Stimulated activated CD4-positive, alpha-beta T cell treated with anti-CD3 and anti-CD28 coated beads, Interleukin-15, amount 100 ng/mL, for 24 hours (primary cell): Measurements from ENCODE around the gene RELL1.

Experiments
- DNase-seq: peaks from one replicate; pipeline ENCODE4 v3.0.0-alpha.2; 2020

The RELL1 gene

DNA sequence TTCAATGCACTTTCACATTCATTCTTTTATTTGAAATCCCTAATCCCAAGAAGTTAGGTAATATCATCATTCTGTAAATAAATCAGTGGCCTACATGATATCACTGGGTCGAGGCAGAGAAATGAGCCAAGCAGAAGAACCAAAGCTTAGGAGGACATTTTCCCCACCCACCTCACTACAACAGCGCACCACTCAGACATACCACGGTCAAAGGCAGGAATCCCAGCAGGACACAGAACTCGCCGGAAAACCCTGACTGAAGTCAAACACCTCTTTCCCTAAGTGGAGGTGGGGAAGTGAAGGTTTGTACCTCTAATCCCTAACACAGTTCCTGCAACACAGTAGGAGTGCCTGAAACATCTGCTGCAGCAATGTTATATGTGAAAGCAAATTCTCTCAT, 21.5 kb downstream of the RELL1 start:
- DNase-seq, result no peak

DNA sequence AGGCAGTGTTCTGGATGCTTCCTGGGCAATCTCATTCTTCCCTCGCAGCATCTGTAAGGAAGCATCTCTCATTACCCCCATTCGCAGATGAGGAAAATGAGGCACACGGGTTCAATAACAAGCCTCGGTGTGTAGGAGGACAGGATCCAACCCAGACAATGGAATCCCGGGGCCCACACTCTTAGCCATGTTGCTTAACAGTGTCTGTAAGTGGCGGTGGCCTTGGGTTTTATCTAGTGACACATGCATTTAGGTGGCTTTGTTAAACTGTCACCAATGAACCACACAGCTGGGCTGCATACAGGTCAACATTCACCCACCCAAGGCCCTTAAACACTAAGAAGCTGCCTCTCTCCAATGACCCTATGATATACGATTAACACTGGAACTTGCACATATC, 22.6 kb downstream of the RELL1 start:
- no peak for DNase-seq

DNA sequence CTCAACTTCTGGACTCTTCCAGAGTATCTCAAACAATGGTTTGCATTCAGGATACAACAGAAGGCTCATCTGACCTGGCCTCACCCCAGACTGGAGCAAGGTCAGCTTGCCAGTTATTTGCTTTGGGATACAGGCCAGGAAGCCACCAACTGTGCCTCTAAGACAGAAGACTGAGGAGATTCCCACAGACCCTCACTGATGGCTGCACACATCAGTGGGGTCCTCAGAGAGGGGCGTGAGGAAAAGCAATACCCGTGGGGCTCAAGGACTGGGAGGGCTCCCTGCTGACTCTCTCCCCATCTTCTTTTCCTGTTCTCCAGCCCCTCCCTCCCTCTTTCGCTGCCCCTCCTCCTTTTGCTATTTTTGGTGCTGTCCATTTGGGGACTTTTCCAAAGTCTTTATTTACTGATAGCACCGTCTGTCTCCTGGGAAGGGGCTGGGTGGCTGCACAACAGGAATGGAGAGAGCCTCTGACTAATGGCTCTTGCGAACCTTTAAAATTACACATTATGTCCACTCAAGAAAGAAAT, 23.2 kb downstream of the RELL1 start:
- DNase-seq, result no peak

DNA sequence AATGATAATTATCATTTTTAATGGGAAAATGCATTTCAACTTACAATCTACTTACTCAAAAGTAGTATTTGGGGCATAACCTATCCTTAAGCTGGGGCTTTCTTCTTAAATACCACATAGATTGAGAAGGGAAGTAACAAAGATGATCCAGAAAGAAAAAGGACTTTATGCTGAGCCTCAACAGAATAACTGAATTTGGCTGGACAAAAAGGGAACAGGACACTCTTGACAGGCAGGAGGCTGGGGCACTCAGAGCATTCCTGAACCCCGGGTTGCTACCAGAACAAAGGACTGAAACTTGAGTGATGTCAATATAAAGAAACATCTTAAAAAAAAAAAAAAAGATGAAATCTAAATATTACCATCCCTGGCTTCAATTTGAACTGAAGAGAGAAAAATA, 23.9 kb downstream of the RELL1 start:
- DNase-seq, result no peak

DNA sequence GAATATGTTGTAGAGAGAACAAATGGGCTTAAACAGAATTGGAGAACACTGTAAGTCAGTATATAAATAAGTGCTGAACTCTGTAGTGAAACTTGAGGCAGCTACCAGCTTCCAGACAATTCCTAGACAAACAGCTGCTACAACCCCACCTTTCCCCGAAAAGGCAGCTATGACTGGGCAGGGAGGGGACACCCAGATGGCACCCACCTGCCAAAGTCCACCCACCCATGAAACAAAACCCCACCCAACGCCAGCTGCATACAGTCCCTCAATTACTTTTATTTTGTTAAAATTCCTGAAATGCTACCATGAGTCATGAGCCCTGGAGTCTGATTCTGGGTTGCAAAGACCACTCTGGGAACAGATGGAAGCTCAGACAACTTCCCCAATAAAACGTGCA, 24.4 kb downstream of the RELL1 start:
- no peak for DNase-seq

DNA sequence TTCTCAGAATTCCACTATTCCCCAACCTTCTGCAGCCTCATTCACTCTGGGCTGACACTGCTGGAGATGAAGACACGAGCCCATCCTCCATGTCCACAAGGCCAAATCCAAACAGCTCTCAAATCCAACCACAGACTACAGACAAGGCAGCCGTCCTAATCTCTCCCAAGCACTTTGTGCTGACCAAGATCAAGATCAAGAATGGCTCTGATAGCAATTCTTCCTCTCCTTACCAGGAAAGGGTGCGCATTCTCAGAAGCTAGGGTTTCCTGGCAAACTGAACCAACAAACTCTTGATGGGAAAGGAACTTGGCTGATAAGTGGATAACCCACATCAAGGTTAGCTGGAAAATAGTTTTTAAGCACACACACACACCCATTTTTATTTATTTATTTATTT, 26.5 kb downstream of the RELL1 start:
- DNase-seq, result no peak

DNA sequence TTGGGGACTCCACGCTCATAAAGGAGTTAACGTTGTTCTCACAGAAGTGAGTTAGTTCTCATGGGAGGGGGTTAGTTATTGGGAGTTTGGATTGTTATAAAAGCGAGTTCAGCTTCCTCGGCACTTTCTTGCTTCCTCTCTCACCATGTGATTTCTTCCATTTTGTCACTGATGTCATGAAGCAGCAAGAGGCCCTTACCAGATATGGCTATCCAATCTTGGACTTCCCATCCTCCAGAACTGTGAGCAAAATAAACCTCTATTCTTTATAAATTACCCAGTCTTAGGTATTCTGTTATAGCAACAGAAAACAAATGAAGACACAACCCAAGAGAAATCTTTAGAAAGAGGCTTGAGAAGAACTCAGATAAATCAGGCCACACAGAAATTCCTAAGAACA, 29.5 kb downstream of the RELL1 start:
- no peak for DNase-seq

DNA sequence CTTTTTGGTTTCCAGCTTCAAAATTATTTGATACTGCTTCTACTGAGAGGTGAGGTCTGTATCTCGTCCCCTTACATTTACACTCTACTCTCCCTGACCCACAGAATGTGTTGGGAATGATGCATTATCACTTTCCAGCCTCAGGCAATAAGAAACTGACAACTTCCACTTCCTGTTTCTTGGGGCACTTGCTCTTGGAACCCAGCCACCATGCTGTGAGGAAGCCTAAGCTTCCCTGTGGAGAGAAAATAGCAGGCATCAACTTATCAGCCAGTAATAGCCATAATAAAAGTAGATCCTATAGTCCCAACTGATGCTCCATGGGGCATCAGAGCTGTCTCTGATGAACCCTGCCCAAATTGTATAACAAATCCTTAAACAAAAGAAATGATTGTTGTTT, 32.6 kb downstream of the RELL1 start:
- no peak for DNase-seq

DNA sequence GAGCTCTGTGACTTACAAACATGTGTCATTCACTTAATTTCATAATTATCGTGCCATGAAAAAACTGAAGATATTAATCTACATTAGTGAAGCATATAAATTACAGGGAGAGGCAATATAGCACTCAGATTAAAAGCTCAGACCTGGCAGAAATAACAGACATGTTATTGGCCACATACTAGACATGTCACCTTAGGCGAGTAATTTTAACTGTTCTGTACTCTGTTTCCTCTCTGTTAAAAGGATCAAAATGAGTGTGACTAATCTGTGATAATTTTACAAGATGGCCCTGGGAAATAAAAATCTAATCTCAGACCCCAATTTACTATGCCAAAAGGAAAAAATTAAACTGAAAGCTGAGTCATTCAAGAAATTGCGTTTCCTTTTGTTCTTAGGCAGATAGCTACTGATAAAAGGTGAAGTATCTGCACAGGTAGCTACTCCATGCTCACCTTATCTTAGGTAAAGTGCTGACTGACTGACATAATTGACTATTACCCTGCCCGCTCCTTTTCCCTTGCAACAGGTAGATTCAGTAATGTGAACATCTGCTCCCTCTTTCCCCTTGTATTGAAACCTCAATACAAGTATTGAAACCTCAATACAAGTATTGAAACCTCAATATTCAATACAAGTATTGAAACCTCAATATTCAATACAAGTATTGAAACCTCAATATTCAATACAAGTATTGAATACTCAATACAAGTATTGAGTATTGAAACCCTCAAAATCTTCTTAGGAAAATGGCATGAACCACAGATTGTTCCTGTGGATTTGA, 33.2 kb downstream of the RELL1 start:
- DNase-seq, result no peak

DNA sequence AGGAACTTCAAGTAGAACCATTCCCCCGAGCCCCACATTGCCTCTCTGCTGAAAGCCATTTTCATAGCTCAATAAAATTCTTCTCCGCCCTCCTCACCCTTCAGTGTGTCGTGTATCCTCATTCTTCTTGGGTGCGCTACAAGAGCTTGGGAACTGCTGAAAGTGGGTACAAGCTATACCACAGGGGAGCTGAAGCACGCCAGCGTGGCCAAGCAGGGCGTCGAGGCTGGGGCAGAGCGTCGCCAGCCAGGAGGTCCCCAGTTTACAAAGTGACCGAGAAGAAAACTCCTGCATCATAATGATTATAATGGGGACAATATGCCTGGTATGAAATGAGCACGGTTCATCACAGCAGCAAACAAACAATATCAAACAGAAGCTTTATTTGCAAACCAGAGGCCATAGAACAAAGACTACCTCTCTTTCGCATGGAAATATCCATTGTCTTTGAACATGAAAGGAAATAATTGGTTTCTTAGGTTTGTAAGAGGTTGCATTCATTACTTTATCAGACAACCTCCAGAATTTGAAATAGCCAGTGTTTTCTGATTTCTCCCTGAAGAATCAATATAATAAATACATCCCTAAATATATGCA, 34.3 kb downstream of the RELL1 start:
- no peak for DNase-seq

DNA sequence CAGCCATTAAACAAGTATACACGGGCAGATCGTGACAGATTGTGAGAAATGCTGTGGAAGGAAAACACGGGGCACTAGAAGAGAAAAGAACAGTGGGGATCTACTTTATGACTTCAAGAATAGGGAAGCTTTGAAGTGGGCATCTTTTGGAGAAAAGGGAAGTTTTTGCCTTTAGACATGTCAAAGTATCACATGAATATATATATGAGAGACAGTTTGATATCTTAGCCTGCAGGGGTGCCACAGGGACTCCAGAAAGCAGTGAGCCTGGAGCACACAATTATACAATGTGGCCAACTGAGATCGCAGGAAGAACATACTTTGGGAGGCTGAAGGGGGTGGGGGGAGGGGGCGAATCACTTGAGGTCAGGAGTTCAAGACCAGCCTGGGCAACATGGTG, 35.7 kb downstream of the RELL1 start:
- DNase-seq, result no peak

DNA sequence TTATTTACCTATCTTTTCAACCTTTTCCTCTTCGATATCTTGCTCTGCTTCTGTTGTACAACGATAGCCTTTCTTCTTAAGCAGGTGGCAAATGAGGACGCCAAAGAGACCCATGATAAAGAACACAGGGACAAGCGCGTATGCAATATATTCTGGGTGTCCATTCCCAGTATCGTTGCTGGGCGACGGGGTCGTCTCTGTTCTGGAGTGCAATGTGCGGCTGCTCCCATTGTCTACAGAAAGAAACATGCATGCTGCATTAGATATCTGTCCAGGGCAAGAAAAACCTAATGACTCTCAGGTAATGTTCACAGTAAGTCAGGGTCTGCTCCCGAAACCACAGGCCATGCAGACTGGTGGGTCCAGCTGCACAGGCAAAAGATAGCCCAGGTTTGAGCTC, 36.9 kb downstream of the RELL1 start:
- DNase-seq, result no peak

DNA sequence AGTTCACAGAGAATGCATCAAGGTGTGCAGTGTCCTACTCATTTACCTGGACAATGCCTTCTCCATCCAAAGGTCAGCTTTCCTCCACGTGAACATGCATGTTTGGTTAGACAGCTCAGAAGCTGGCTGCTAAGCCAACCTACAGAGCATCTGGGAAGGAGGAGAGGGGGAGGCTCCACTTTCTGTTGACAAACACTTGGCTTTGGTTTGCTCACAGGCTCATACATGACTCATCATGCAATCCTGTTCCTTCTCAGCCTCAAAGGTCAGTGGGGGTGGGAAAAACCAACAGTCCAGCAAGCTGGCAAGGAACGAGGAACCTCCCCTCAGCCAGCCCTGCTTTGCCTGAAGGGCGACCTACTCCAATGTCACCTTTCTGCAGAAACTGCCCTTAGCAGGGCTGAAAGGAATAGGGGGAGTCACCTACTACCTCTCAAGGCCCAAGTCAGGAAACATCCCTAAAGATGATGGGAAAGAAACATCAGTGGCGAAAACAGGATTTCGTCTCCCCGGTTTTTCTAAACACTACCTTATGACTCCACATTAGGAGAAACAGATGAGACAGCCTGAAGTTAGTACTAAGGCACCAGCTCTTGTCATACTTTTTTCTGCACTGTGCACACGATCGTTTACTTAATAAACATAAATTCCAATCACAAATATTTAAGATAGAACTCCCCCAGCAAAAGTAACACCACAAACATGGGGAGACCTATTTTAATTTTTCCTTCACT, 37.9 kb downstream of the RELL1 start:
- DNase-seq, result no peak

DNA sequence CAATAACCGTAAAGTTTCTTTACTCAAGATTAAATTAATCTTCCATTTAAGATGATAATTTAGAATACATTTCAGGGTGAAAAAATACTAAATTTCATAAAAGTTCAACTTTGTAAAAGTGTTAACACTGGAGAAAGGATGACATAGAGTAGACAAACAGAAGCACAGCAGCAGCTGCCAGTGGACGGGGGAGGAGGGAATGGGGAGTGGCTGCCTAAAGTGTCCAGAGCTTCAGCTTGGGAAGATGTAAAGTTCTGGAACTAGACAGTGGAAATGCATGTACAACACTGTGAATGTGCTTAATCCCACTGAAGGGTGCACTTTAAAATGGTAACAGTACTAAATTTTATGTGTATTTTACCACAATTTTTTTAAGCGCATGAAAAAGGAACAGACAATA, 39.9 kb downstream of the RELL1 start:
- no peak for DNase-seq

DNA sequence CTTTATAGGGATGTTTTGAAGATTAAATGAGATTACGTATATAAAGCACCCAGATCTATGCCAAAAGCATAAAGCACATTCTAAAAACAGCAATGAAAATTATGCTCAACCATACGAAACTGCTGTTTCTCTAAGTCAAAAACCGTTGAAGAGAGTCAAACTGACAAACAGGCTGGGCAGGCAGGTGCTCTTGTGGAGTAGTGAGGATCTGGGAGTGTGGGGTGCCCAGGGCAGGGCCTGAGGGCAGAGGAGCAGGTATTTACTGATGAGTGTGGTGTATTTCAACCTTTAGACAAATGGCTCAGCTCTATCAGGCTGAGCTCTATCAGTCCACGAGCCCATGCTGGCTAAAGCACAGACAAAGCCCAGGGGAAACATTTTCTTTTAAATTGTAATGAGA, 40.4 kb downstream of the RELL1 start:
- DNase-seq, result no peak

DNA sequence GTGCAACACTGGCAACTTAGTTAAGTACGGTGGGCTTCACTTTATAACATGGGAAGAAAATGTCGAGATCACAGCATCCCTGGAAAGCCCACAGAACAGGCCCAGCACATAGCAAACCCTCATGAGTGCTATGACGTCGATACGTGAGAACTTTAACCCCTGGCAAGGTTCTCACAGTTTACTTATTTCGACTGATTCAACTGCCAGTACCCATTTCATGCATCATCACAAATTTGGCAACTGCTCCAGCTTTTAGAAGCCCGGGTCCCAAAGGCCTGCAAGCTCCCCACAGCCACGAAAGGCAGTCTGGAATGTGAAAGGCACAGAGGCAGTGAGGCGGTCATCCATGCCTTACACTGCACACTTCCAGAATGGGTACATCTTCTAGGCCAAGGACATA, 41.2 kb downstream of the RELL1 start:
- DNase-seq, result no peak

DNA sequence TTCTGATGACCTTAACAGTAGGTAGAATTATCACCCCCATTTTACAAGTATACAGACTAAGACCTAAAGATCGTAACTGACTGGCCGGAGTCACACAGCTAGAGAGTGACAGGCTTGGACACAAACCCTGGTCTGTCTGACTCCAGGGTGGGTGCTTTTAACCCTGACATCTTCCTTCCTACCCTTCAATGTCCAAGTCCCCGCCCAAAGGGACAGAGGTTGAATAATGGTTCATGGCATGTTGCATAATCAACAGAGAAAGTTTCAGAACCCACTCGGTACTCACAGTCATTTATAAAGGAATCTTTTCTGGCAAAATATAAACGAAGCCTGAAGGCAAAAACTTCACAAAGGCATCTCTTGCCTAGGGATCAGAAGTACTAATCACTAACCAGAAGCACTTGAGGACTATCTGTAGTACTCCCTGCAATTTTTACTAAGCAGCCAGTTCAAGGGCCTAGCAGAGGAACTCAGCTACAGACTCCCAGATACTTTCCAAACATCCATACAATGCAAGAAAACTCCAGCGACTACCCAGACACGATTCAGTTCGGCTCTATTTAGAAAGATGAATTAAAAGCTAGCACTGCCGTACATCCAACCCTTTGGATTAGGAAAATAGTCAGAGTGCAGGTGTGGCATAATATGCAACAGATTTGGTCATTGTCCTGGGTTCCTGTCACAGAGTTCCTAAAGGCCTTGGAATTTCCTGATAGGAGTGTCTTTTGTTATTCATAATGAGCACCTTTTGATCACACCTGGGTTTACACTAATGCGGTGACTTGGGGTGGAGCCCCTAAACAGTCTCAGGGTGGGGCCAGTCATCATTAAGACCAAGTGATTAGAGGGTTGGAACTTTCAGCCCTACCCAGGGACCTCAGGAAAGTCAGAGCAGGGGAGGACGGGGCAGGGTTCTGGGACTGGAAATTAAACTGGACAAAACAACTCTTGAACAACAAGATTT, 44.0 kb downstream of the RELL1 start:
- DNase-seq, result no peak

DNA sequence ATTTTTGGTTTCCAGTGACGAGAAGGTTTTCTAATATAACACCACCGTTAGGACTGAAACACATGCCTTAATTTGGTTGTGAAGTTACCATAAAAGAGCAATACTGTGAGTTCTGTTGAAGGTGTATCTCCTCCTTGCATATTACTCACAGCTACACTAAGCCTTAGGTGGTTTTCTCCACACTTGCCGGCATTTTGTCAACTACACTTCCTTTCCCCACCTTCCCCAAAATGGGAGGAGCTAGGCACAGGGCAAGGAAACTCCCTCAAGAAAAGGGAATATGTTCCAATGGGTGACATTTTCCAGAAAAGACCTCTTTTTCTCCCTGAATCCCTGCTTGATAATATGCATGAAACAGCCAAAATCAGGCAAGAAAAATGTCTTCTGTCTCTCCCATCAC, 44.8 kb downstream of the RELL1 start:
- DNase-seq, result no peak

DNA sequence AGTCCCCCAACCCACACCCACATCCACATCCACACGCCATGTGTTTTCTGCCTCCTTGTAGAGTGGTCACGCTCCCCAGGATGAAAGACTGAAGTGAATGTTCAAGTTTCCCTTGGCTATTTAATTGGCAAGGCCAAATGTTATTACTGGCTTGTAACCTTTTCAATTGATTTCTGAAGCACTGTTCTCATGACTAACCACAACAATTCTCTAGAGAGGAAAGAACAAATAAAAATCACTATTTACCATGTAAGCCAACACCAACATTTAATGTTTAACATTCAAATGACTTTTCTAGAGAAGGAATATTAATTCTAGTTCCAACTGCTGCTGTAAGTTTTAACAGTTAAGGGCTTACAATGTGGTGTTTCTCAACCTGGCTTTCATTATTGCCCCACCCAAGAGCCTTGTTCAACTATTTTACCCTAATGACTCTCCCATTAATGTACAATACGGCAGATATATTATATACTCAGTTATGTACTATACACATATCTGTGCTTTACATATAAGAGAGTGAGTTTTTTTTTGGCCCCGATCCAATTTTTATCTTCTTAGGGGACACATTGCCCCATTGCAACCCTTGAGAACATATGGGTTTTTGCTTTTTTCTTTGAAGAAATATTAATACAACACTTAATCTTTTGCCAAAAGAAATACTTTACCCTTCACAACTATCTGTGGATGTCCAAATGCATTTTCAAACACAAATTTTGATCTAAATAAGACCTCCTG, 46.5 kb downstream of the RELL1 start:
- DNase-seq, result no peak

DNA sequence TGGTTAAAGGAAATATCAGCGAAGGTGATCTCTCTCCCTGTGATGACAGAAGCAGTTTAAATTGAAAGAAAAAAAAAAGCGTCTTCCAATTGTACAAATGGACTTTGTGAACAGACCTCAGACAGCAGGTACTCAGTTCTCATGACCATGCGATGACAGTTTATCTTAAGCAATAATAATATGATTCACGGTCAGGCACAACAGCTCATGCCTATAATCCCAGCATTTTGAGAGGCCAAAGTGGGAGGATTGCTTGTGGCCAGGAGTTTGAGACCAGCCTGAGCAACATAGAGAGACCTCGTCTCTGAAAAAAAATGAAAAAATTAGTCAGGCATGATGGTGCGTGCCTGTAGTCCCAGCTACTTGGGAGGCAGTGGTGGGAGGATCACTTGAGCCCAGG, 51.0 kb downstream of the RELL1 start:
- DNase-seq, result no peak

DNA sequence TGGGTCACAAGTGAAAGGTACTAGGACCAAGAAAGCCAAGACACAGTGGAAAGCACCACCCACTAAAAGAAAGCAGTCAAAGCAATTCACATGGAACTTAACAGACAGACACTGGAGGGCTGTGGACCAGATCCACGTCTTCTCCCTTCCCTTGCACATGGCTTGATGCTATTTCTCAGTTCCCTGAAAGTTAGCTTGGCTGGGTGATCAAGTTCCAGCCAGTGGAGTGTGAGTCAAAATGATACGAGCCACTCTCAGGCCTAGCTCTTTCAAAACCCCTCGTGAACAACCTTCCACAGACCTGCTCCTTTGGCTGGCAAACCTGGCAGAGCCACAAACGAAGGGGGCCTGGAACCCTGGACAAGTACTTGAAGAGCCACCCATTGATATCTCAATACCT, 52.0 kb downstream of the RELL1 start:
- DNase-seq, result no peak

DNA sequence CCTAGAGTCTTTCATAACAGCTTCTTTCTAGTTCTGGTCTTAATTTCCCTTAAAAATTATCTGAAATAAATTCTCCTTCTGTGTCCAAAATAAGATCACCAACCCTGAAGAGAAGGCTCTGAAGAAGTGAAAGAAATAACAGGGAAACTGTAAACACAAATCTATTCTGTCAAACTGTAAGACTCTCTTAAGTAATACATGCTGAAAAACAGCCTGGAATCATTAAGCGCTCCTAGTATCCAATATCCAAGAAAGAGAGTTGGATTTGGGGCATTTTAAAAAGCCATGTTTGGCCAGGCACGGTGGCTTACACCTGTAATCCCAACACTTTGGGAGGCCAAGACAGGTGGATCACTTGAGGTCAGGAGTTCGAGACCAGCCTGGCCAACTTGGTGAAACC, 53.3 kb downstream of the RELL1 start:
- DNase-seq, result no peak
